IPS-20b (cell line): Measurements from ENCODE around the gene TUB.

Experiments used
- H3K27ac ChIP-seq: one replicate; pipeline ENCODE4 v1.5.1; 2013; ENCODE audit warnings: low read length
- H3K27me3 ChIP-seq: 2 replicates; pipeline ENCODE4 v1.6.1; 2013; ENCODE audit warnings: mild to moderate bottlenecking, low read length, inconsistent platforms; ENCODE audit not compliant: insufficient read depth
- H3K36me3 ChIP-seq: 2 replicates; pipeline ENCODE4 v1.6.1; 2013; ENCODE audit warnings: low read depth, mild to moderate bottlenecking, inconsistent platforms, low read length, moderate library complexity; ENCODE audit not compliant: insufficient read depth
- H3K4me1 ChIP-seq: 2 replicates; pipeline ENCODE4 v1.6.1; 2013; ENCODE audit warnings: mild to moderate bottlenecking, control low read depth, inconsistent platforms, low read length, moderate library complexity; ENCODE audit not compliant: insufficient read depth
- H3K4me3 ChIP-seq: 2 replicates; pipeline ENCODE4 v1.5.1; 2013; ENCODE audit warnings: mild to moderate bottlenecking, low read length, inconsistent platforms
- H3K9ac ChIP-seq: 2 replicates; pipeline ENCODE4 v1.6.1; 2013; ENCODE audit warnings: low read depth, mild to moderate bottlenecking, inconsistent platforms, low read length, moderate library complexity
- H3K9me3 ChIP-seq: 2 replicates; pipeline ENCODE4 v1.6.1; 2013; ENCODE audit warnings: mild to moderate bottlenecking, low read depth, low read length, inconsistent platforms; ENCODE audit not compliant: insufficient read depth

Gene TUB

DNA sequence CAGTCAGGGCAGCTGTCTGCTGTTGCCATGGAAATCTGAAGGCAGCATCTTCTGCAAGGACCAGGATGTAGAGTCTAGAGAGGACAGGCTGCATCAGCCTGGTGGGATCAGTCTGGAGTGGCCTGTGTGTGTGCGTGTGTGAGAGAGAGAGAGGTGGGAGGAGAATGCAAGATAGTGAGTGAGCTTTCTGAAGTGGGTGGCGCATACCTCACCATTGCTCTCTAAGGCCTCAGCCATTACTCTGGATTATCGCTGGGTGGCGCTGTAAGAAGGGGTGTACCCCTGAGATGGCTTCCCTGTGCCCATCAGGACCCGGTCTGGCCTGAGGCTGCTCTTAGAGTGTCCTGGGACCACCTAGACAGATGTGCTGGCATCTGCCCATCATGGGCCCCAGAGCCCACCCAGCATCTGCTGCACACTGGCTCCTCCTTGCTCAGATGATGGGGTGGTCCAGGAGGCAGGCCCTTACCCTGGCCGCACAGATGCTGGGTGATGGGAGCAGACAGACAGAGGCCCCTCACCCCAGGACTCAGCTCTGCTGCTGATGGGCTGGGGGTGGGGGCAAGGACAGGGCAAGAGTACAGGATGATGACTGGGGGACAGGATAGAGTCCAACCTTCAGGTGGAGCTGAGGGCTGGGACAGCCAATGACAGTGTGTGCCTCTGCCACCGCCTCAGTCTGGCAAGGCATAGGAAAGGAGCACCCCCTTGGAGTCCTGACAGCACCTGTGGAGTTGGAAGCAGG, 25.7 kb upstream of the TUB start:
- Histone ChIP-seq H3K36me3 (no peaks in the 10 kb centered on the region), H3K9ac (no peak overlapping the region), H3K4me3 (no peak overlapping the region), H3K27me3 (no peaks in the 10 kb centered on the region), H3K27ac (no peak overlapping the region), H3K9me3 (no peaks in the 10 kb centered on the region), H3K4me1 (no peaks in the 10 kb centered on the region)

GRCh38 chr11:8055836-8056526, 25.0 kb upstream of the TUB start:
- no peaks in the 10 kb centered on the region for H3K36me3 ChIP-seq
- no peak overlapping the region for H3K27ac ChIP-seq
- H3K9ac ChIP-seq = no peak overlapping the region
- H3K9me3 ChIP-seq = no peaks in the 10 kb centered on the region
- no peaks in the 10 kb centered on the region for H3K27me3 ChIP-seq
- no peak overlapping the region for H3K4me3 ChIP-seq
- H3K4me1 ChIP-seq = no peaks in the 10 kb centered on the region

DNA sequence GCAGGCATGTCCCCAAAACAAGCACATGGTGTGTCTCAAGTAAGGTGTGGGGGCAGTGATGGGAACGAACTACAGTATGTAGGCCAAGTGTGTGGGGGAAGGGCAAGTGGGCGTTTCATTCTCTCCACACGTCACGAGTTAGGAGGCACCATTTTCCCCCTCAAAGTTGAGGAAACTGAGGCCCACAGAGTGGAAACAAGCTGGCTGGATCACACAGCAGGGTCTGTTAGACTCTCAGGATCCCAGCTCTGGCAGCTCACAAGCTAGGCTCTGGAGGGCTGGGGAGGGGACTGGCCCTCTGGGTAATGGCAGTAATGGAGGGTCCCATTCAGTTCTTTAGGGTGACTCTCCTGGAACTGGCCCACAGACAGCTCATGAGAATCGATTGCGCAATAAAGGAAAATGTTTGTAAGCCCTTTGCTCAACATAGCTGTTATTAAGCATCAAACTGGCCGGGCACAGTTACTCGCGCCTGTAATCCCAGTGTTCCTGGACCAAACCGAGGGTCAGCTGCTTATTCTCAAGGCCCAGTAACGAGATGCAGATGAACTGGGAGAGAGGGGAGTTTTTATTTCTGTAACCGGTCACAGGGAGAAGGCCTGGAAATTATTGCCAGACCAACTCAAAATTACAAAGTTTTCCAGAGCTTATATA, 24.1 kb upstream of the TUB start:
- no peaks in the 10 kb centered on the region for H3K9me3 ChIP-seq
- no peaks in the 10 kb centered on the region for H3K36me3 ChIP-seq
- H3K27me3 ChIP-seq = no peaks in the 10 kb centered on the region
- H3K4me1 ChIP-seq = no peaks in the 10 kb centered on the region
- H3K27ac ChIP-seq = no peak overlapping the region
- H3K9ac ChIP-seq = no peak overlapping the region
- H3K4me3 ChIP-seq = no peak overlapping the region

- Histone ChIP-seq H3K4me3 (no peak overlapping the region), H3K9ac (no peak overlapping the region), H3K9me3 (no peaks in the 10 kb centered on the region), H3K27ac (no peak overlapping the region), H3K36me3 (no peaks in the 10 kb centered on the region), H3K27me3 (no peaks in the 10 kb centered on the region), H3K4me1 (no peaks in the 10 kb centered on the region)
Measured at GRCh38 chr11:8058216-8058615, 22.8 kb upstream of the TUB start.

GRCh38 chr11:8059030-8059429, 22.0 kb upstream of the TUB start:
- no peaks in the 10 kb centered on the region for H3K9me3 ChIP-seq
- no peaks in the 10 kb centered on the region for H3K27me3 ChIP-seq
- no peaks in the 10 kb centered on the region for H3K4me1 ChIP-seq
- no peak overlapping the region for H3K9ac ChIP-seq
- no peak overlapping the region for H3K4me3 ChIP-seq
- H3K36me3 ChIP-seq = no peaks in the 10 kb centered on the region
- H3K27ac ChIP-seq = no peak overlapping the region

- H3K4me3 ChIP-seq = no peak overlapping the region
Measured at GRCh38 chr11:8059571-8060011, 21.4 kb upstream of the TUB start.

GRCh38 chr11:8060146-8060719, 20.8 kb upstream of the TUB start:
- Histone ChIP-seq H3K36me3 (no peaks in the 10 kb centered on the region), H3K9ac (no peak overlapping the region), H3K4me3 (no peak overlapping the region), H3K4me1 (no peaks in the 10 kb centered on the region), H3K9me3 (no peaks in the 10 kb centered on the region), H3K27ac (no peak overlapping the region), H3K27me3 (no peaks in the 10 kb centered on the region)

More at GRCh38 chr11:8059571-8060011, 21.4 kb upstream of the TUB start:
- H3K9ac ChIP-seq = no peak overlapping the region
- H3K27ac ChIP-seq = no peak overlapping the region
- no peaks in the 10 kb centered on the region for H3K9me3 ChIP-seq
- H3K4me1 ChIP-seq = no peaks in the 10 kb centered on the region
- no peaks in the 10 kb centered on the region for H3K36me3 ChIP-seq
- no peaks in the 10 kb centered on the region for H3K27me3 ChIP-seq

DNA sequence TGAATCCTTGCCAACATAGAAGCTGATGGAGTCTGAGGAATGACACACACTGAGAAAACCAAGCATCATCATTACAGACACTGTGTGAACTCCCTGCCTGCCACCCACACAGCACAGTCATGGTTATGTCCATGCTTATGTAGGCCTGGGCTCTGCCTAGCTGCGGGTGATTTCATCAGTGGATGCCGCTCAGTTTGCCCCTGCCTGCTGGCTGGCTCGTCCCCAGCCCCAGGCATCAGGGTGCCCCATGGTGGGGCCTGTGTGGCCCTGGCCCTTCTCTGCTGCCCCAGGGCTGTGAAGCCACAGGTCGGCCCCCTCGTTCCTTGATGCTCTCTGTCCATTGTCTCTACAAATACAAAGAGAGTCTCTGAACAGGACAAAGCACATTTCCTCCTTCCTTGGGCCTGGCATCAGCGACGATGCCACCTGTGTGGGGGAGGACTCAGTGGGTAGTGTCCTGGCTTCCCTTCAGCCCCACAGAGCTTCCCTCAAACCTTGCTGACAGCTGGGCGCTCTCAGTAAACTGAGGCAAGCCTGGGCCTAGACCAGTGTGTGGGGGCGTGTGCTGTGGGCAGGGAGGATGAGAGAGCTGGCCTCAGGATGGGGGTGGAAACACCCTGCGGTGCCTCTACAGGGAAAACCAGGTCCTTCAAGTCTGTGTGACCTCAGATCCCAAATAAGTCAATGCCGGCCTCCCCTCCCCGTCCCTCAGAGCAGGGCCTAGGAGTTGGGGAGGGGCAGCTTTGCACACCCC, 20.0 kb upstream of the TUB start:
- H3K27me3 ChIP-seq = no peaks in the 10 kb centered on the region

DNA sequence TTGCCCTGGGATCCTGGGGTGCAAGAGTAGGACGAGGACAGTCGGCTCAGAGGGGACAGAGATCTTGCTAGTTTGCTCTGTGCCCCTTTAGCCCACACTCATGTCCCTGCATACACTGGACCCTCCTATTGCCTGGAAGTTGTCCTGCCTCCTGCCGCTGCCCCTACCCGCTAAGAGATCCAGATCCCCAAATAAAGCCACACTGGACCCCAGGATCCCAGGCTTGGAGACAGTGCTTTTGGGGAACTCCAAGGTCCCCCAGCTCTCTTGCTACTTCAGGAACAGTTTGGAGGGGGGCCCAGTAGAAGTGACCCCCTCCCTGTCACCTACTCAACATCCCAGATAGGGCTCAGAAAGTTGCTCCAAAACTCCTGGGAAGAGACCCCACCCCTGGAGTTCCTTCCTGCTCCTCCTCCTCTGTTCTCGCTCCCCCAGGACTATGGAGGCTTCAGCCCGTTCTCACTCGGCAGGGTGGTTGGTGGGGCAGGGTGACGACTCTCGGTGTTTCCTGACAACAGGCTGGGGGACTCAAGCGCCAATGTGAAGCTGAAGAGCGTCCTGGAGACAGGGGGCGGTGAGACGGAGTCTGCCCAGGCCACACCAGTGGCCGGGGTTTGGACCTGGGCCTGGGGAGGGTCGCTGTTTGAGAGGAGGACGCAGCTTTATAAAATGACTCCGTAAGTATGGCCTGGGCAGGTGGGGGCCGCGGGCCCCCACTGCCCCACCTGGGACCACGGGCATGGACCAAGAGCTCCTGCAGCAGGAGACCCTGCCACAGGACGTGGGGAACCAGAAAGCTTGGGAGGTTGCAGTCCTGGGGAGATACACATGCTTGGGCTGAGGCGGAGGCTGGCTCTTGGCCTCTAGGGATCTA, 19.2 kb upstream of the TUB start:
- no peak overlapping the region for H3K27ac ChIP-seq
- no peaks in the 10 kb centered on the region for H3K9me3 ChIP-seq
- no peaks in the 10 kb centered on the region for H3K36me3 ChIP-seq
- no peaks in the 10 kb centered on the region; the same call in 1 of the 2 replicates for H3K27me3 ChIP-seq
- no peak overlapping the region for H3K9ac ChIP-seq
- no peaks in the 10 kb centered on the region for H3K4me1 ChIP-seq
- H3K4me3 ChIP-seq = no peak overlapping the region

More for the DNA sequence above, 20.0 kb upstream of the TUB start:
- H3K36me3 ChIP-seq = no peaks in the 10 kb centered on the region
- no peak overlapping the region for H3K4me3 ChIP-seq
- no peaks in the 10 kb centered on the region for H3K4me1 ChIP-seq
- no peak overlapping the region for H3K9ac ChIP-seq
- no peaks in the 10 kb centered on the region for H3K9me3 ChIP-seq
- no peak overlapping the region for H3K27ac ChIP-seq

- no peak overlapping the region for H3K9ac ChIP-seq
- H3K4me3 ChIP-seq = no peak overlapping the region
- H3K27ac ChIP-seq = no peak overlapping the region
- H3K9me3 ChIP-seq = no peaks in the 10 kb centered on the region
- H3K36me3 ChIP-seq = no peaks in the 10 kb centered on the region
- no peaks in the 10 kb centered on the region; the same call in 1 of the 2 replicates for H3K27me3 ChIP-seq
- no peaks in the 10 kb centered on the region for H3K4me1 ChIP-seq
Measured at GRCh38 chr11:8062781-8063257, 18.2 kb upstream of the TUB start.
